Neuronal stem cell (in vitro differentiated cells): ENCODE data around the gene KAT5.

Source experiments
- DNase-seq: peaks from one replicate; pipeline ENCODE4 v3.0.0-alpha.2; 2013; ENCODE audit warnings: low spot score
- H2AFZ ChIP-seq: one replicate; pipeline ENCODE4 v1.6.1; 2013; ENCODE audit warnings: mild to moderate bottlenecking, low read length, inconsistent platforms
- H2AK5ac ChIP-seq: 2 replicates; pipeline ENCODE4 v1.6.1; 2013; ENCODE audit warnings: low read depth, mild to moderate bottlenecking, inconsistent platforms, low read length, moderate library complexity, mixed read lengths
- H2BK120ac ChIP-seq: 2 replicates; pipeline ENCODE4 v1.6.1; 2013; ENCODE audit warnings: low read depth, mild to moderate bottlenecking, inconsistent platforms, low read length, moderate library complexity, mixed read lengths
- H2BK12ac ChIP-seq: one replicate; pipeline ENCODE4 v1.6.1; 2013; ENCODE audit warnings: low read length, inconsistent platforms
- H2BK15ac ChIP-seq: 2 replicates; pipeline ENCODE4 v1.6.1; 2013; ENCODE audit warnings: mild to moderate bottlenecking, low read length, inconsistent platforms, mixed read lengths
- H2BK5ac ChIP-seq: one replicate; pipeline ENCODE4 v1.6.1; 2013; ENCODE audit warnings: inconsistent platforms, mild to moderate bottlenecking, low read length, moderate library complexity
- H3K14ac ChIP-seq: one replicate; pipeline ENCODE4 v1.6.1; 2013; ENCODE audit warnings: low read length, inconsistent platforms
- H3K18ac ChIP-seq: 2 replicates; pipeline ENCODE4 v1.6.1; 2013; ENCODE audit warnings: low read length, inconsistent platforms
- H3K23ac ChIP-seq: 2 replicates; pipeline ENCODE4 v1.6.1; 2013; ENCODE audit warnings: low read depth, mild to moderate bottlenecking, mixed read lengths, low read length, inconsistent platforms; ENCODE audit not compliant: poor library complexity
- H3K27ac ChIP-seq: replicated peaks from 3 replicates; pipeline ENCODE4 v1.5.1; 2013; ENCODE audit warnings: low read length, inconsistent platforms
- H3K27me3 ChIP-seq, 3 experiments: 2 replicates each; pipeline ENCODE4 v1.6.1; 2013; ENCODE audit warnings: low read length in 3 of 3, mild to moderate bottlenecking in 2 of 3, inconsistent platforms in 1 of 3, low read depth in 1 of 3, mixed read lengths in 1 of 3, moderate library complexity in 1 of 3; ENCODE audit not compliant: control insufficient read depth in 3 of 3, insufficient read depth in 3 of 3
- H3K36me3 ChIP-seq, 2 donors: replicated peaks in 1 of 2; 2 replicates each; pipeline ENCODE4 v1.6.1; 2013; ENCODE audit warnings: low read length in 2 of 2; ENCODE audit not compliant: control insufficient read depth in 2 of 2, insufficient read depth in 2 of 2
- H3K4ac ChIP-seq: 2 replicates; pipeline ENCODE4 v1.6.1; 2013; ENCODE audit warnings: inconsistent platforms, mild to moderate bottlenecking, low read length, moderate library complexity
- H3K4me1 ChIP-seq, 2 donors: 1 replicate in 1 of 2; 2 replicates in 1 of 2; pipeline ENCODE4 v1.6.1; 2013; ENCODE audit warnings: low read length in 2 of 2, low read depth in 1 of 2; ENCODE audit not compliant: control insufficient read depth in 2 of 2, insufficient read depth in 1 of 2
- H3K4me2 ChIP-seq: one replicate; pipeline ENCODE4 v1.6.1; 2013; ENCODE audit warnings: mild to moderate bottlenecking, low read length, inconsistent platforms; ENCODE audit not compliant: insufficient read depth, poor library complexity, severe bottlenecking
- H3K4me3 ChIP-seq, 2 donors: 2 replicates each; pipeline ENCODE4 v1.5.1; 2013; ENCODE audit warnings: low read length in 2 of 2, mild to moderate bottlenecking in 2 of 2, inconsistent platforms in 1 of 2, moderate library complexity in 1 of 2
- H3K79me1 ChIP-seq: one replicate; pipeline ENCODE4 v1.6.1; 2013; ENCODE audit warnings: low read depth, mild to moderate bottlenecking, inconsistent platforms, low read length, moderate library complexity
- H3K9ac ChIP-seq: one replicate; pipeline ENCODE4 v1.6.1; 2013; ENCODE audit warnings: mild to moderate bottlenecking, low read depth, low read length, inconsistent platforms; ENCODE audit not compliant: poor library complexity
- H3K9me3 ChIP-seq, 2 donors: replicated peaks in 1 of 2; 2 replicates each; pipeline versions ENCODE3 to v1.6.1; 2013; ENCODE audit warnings: low read length in 2 of 2, mild to moderate bottlenecking in 2 of 2, inconsistent platforms in 1 of 2, low read depth in 1 of 2, mixed read lengths in 1 of 2, moderate library complexity in 1 of 2; ENCODE audit not compliant: control insufficient read depth in 2 of 2, insufficient read depth in 1 of 2
- H4K8ac ChIP-seq: one replicate; pipeline ENCODE4 v1.6.1; 2013; ENCODE audit warnings: low read depth, mild to moderate bottlenecking, inconsistent platforms, low read length, moderate library complexity
- H4K91ac ChIP-seq: one replicate; pipeline ENCODE4 v1.6.1; 2013; ENCODE audit warnings: low read length, low read depth, mild to moderate bottlenecking, inconsistent platforms; ENCODE audit not compliant: poor library complexity
- WGBS, 2 donors: extraction: QIAGEN DNeasy Blood & Tissue Kit; methylation state at CpG; one replicate each; pipeline ENCODE4 v1.1.7; 2013; ENCODE audit warnings: missing lambda C conversion rate in 2 of 2, mixed read lengths in 1 of 2; ENCODE audit not compliant: insufficient read length in 2 of 2, insufficient replicate concordance in 1 of 2; ENCODE audit errors: extremely low coverage in 2 of 2; 5-methylcytosine and 5-hydroxymethylcytosine counted together

The KAT5 gene

DNA sequence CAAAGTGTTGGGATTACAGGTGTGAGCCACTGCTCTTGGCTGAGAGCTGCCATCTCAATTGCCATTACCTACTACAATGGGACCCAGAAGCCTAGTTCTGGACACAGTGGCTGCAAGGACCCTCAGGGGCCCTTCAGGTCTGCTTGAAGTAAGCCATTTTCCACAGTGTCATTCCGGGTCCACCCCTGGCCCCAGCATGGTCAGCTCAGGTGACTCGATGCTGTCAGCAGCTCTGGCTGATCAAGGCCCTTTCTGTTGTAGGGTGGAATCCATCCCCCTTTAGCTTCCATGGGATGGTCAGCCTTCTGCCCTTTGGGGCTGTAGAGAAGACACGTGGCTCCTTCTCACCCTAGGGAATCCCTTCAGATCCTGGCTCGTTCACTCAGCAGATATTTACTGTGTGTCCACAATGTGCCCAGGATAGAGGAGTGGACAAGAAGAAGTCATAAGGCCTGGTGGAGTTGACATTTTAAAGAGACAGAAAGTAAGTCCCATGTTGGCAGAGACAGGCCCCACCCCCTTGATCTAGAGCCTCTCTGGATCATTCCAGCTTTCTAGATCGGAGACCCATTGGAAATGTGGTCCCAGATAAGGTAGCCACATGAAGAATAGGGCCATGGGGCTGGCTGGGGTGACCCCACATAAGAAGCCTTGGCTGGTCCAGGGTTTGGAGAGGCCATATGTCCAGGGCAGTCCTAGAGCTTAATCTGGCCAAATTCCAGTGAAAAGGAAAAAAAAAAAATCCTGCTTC lies 15.1 kb upstream of the KAT5 start:
- Histone ChIP-seq H3K9me3 (peaks cover 6 to 9% of the 10 kb centered on the region in 2 donors), H3K23ac (no peak overlapping the region), H3K79me1 (no peaks in the 10 kb centered on the region), H3K14ac (no peak overlapping the region), H3K4me2 (no peak overlapping the region), H2BK120ac (no peak overlapping the region), H3K4ac (no peak overlapping the region), H2BK5ac (no peak overlapping the region), H2BK15ac (no peak overlapping the region), H3K9ac (no peak overlapping the region), H3K18ac (no peak overlapping the region), H3K4me3 (no peak overlapping the region), H4K8ac (no peak overlapping the region), H3K27ac (no peak overlapping the region), H3K36me3 (no peaks in the 10 kb centered on the region), H2AFZ (no peak overlapping the region), H3K27me3 (peaks cover 0 to 3% (median 0%) of the 10 kb centered on the region in 3 experiments), H3K4me1 (peaks cover 4 to 6% of the 10 kb centered on the region in 2 donors), H2BK12ac (no peak overlapping the region), H2AK5ac (no peak overlapping the region), H4K91ac (no peak overlapping the region)
- no CpG with 5 or more reads among the region's 5 CpGs for WGBS, 2 donors
- DNase-seq: no peak

GRCh38 chr11:65698205-65698604 lies 13.8 kb upstream of the KAT5 start:
- Histone ChIP-seq H2BK15ac (no peak overlapping the region), H3K4me2 (no peak overlapping the region), H3K9ac (no peak overlapping the region), H3K4me1 (peaks cover 4 to 6% of the 10 kb centered on the region in 2 donors), H3K9me3 (peaks cover 6 to 9% of the 10 kb centered on the region in 2 donors), H3K18ac (no peak overlapping the region), H2BK120ac (no peak overlapping the region), H3K4me3 (no peak overlapping the region), H3K23ac (no peak overlapping the region), H3K79me1 (no peaks in the 10 kb centered on the region), H3K4ac (no peak overlapping the region), H3K27ac (no peak overlapping the region), H3K36me3 (no peaks in the 10 kb centered on the region), H4K8ac (no peak overlapping the region), H4K91ac (no peak overlapping the region), H2AFZ (no peak overlapping the region), H3K14ac (no peak overlapping the region), H2BK12ac (no peak overlapping the region), H2BK5ac (no peak overlapping the region), H2AK5ac (no peak overlapping the region), H3K27me3 (peaks cover 0 to 9% (median 0%) of the 10 kb centered on the region in 3 experiments)
- DNase-seq: no peak
- WGBS, 2 donors: no CpG with 5 or more reads among the region's 8 CpGs

- H4K91ac ChIP-seq: no peak overlapping the region
- no peak overlapping the region for H3K4me2 ChIP-seq
- no peak overlapping the region for H2BK15ac ChIP-seq
- H4K8ac ChIP-seq: no peak overlapping the region
- no peak overlapping the region for H3K4me3 ChIP-seq
- H2BK120ac ChIP-seq: no peak overlapping the region
- no peak overlapping the region for H3K27ac ChIP-seq
- H3K4me1 ChIP-seq: no peaks in the 10 kb centered on the region
- peaks cover 0 to 12% (median 0%) of the 10 kb centered on the region in 3 experiments for H3K27me3 ChIP-seq
- H3K36me3 ChIP-seq: no peaks in the 10 kb centered on the region
- H3K4ac ChIP-seq: no peak overlapping the region
- no peak overlapping the region for H3K18ac ChIP-seq
- no peak overlapping the region for H2BK5ac ChIP-seq
- no peak overlapping the region for H2BK12ac ChIP-seq
- no peak for DNase-seq
- no peak overlapping the region for H2AFZ ChIP-seq
- no peak overlapping the region for H3K23ac ChIP-seq
- no peak overlapping the region for H3K14ac ChIP-seq
- peaks cover 6 to 9% of the 10 kb centered on the region in 2 donors for H3K9me3 ChIP-seq
- no CpG with 5 or more reads among the region's 7 CpGs for WGBS, 2 donors
- no peak overlapping the region for H2AK5ac ChIP-seq
- H3K9ac ChIP-seq: no peak overlapping the region
- H3K79me1 ChIP-seq: no peaks in the 10 kb centered on the region
These were observed 12.7 kb upstream of the KAT5 start for GRCh38 chr11:65699306-65699705.

DNA sequence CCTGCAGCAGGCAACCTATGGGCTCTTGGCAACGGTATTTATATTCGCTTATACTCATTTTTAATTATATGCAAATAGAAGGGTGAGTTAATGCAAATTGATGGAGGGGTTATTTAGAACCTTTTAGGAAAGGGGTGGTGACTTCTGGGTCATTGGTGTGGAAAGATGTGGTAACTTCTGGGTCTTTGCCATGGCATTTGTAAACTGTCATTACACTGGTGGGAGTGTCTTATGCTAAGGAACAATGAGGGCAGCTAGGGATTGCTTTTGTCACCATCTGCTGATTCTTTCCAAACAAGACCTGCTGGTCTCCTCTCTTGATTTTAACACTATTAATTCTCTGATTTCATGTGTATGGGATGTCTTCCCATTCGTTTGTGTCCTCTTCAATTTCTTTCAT lies 11.7 kb upstream of the KAT5 start:
- H2BK12ac ChIP-seq: no peak overlapping the region
- WGBS, 2 donors: no CpG with 5 or more reads among the region's 3 CpGs

More for the DNA sequence above, 11.7 kb upstream of the KAT5 start:
- H2AFZ ChIP-seq: no peak overlapping the region
- H3K4ac ChIP-seq: no peak overlapping the region
- no peak overlapping the region for H2BK5ac ChIP-seq
- no peak overlapping the region for H2AK5ac ChIP-seq
- H4K8ac ChIP-seq: no peak overlapping the region
- H4K91ac ChIP-seq: no peak overlapping the region
- no peak overlapping the region for H2BK120ac ChIP-seq
- H3K4me3 ChIP-seq: no peak overlapping the region
- H3K14ac ChIP-seq: no peak overlapping the region
- no peak overlapping the region for H3K9ac ChIP-seq
- no peak overlapping the region for H3K23ac ChIP-seq
- H3K79me1 ChIP-seq: no peaks in the 10 kb centered on the region
- H2BK15ac ChIP-seq: no peak overlapping the region
- H3K4me2 ChIP-seq: no peak overlapping the region
- no peaks in the 10 kb centered on the region for H3K4me1 ChIP-seq
- H3K36me3 ChIP-seq: no peaks in the 10 kb centered on the region
- peaks cover 6 to 9% of the 10 kb centered on the region in 2 donors for H3K9me3 ChIP-seq
- DNase-seq: no peak
- no peak overlapping the region for H3K27ac ChIP-seq
- peaks cover 0 to 16% (median 0%) of the 10 kb centered on the region in 3 experiments for H3K27me3 ChIP-seq
- no peak overlapping the region for H3K18ac ChIP-seq
